ENCODE measurements around the gene PCDHB1. TPM values are rescaled to one million over a fixed set of nuclear protein-coding genes. Genes with fewer than 3 reads are reported as not detected.

PCDHB1 gene
- total and polyA plus RNA-seq, 2 of the 8 experiments (the other 6 are each of a cell fraction or from before 2014, with no cell fraction given) = 0.03 to 0.04 TPM

- Histone ChIP-seq H2AK5ac (ENCODE audit: low read depth, low read length) (no peak overlapping the region), H3K36me3 (ENCODE audit: control insufficient read depth in 2 of 4, insufficient read depth in 4 of 4, low read length in 3 of 4) (no peaks in the 10 kb centered on the region), H3K14ac (ENCODE audit: insufficient read length) (no peak overlapping the region), H3K4me1 (replicated peaks in 1 of 4; ENCODE audit: control insufficient read depth in 3 of 4, insufficient read depth in 4 of 4, low read length in 3 of 4) (peaks cover 0 to 9% (median 3%) of the 10 kb centered on the region in 4 experiments; a peak in 5 of 7 replicates), H3K4ac (replicated peaks; ENCODE audit: insufficient read length, low read depth, low read length) (no peak overlapping the region), H2BK15ac (ENCODE audit: low read length) (no peak overlapping the region), H2AFZ (ENCODE audit: low read length) (peak overlapping the region; percentile 89), H4K91ac (replicated peaks; ENCODE audit: insufficient read length, low read length) (no peak overlapping the region), H3K79me2 (ENCODE audit: control insufficient read depth in 1 of 2, insufficient read depth in 2 of 2, low read length in 2 of 2) (no peaks in the 10 kb centered on the region), H3K4me2 (ENCODE audit: insufficient read depth in 1 of 2, low read depth in 2 of 2, low read length in 2 of 2) (peak overlapping the region; percentile 82 to 93), H3K56ac (replicated peaks; ENCODE audit: insufficient read length, low read depth, low read length) (no peak overlapping the region), H3K23me2 (ENCODE audit: low read depth, low read length) (peaks cover 11% of the 10 kb centered on the region; the same call in 1 of the 2 replicates), H4K20me1 (replicated peaks in 1 of 2; ENCODE audit: control insufficient read depth in 1 of 2, insufficient read depth in 2 of 2, low read length in 2 of 2) (no peaks in the 10 kb centered on the region), H3K23ac (ENCODE audit: insufficient read length) (no peak overlapping the region), H2BK20ac (ENCODE audit: low read length) (no peak overlapping the region; the same call in 1 of the 2 replicates), H4K8ac (ENCODE audit: extremely low read depth, insufficient read depth, low read length) (no peak overlapping the region), H4K5ac (ENCODE audit: insufficient read length, low read depth, low read length) (no peak overlapping the region), H3K18ac (ENCODE audit: extremely low read depth, low read length) (no peak overlapping the region), H2BK12ac (ENCODE audit: low read depth, low read length) (no peak overlapping the region), H3K79me1 (ENCODE audit: low read depth, low read length) (no peaks in the 10 kb centered on the region), H2BK120ac (replicated peaks; ENCODE audit: low read depth, low read length) (no peak overlapping the region), H3K27me3 (replicated peaks in 1 of 4; ENCODE audit: control insufficient read depth in 3 of 4, extremely low read depth in 1 of 4, insufficient read depth in 3 of 4, low read length in 3 of 4) (peaks cover 0 to 14% (median 11%) of the 10 kb centered on the region in 4 experiments; a peak in 6 of 7 replicates), H3K27ac (ENCODE audit: low read depth, low read length) (no peak overlapping the region), H3K9me3 (ENCODE audit: insufficient read depth in 2 of 2, low read depth in 1 of 2, low read length in 1 of 2) (no peaks in the 10 kb centered on the region), H3K9ac (replicated peaks in 1 of 4; ENCODE audit: extremely low read depth in 1 of 4, low read depth in 3 of 4, low read length in 3 of 4) (no peak overlapping the region), H2BK5ac (ENCODE audit: low read depth, low read length) (no peak overlapping the region), H3K4me3 (ENCODE audit: extremely low read depth in 1 of 4, insufficient read depth in 2 of 4, low read depth in 3 of 4, low read length in 4 of 4) (peak overlapping the region; percentile 42 to 65 (median 60))
- CTCF ChIA-PET (ENCODE audit: partially characterized antibody) = interaction anchor here (0.6 to 5.6 kb wide), 18 partner anchors 9 to 264 kb away, joined by 3 to 36 read pairs (median 5); partner anchors contain the start of genes PCDHA11, PCDHA12, PCDHA13 and PCDHA2
- POLR2A ChIA-PET (ENCODE audit: partially characterized antibody) = interaction anchor here (0.9 to 3.2 kb wide), 5 partner anchors 11 to 190 kb away, joined by 4 to 11 read pairs (median 5); partner anchors contain the start of genes PCDHA11, PCDHAC1 and PCDHB2
- FAIRE-seq (no peak), DNase-seq (ENCODE audit: low read depth in 1 of 2, low spot score in 2 of 2) (peak in 1 of 2 experiments; percentile 76)
- WGBS, 2 experiments (ENCODE audit: extremely low coverage in 1 of 2, insufficient coverage in 1 of 2, insufficient read length in 1 of 2, insufficient replicate concordance in 2 of 2, low coverage in 1 of 2, low lambda C conversion rate in 2 of 2, missing lambda C conversion rate in 1 of 2) = 8% methylated on average over 19 of the region's 19 CpGs; no CpG with 5 or more reads in 1 of the 2 experiments
- TF ChIP-seq RBBP5 (IDR thresholded peaks at IDR 0.05; ENCODE audit: borderline replicate concordance, low read depth, low read length) = 0 out of 2 replicates have a peak, but pooled peaks have one; percentile 74
- TF ChIP-seq KDM4A (IDR thresholded peaks at IDR 0.05; ENCODE audit: low read depth, low read length, severe bottlenecking) = peak; percentile 59
- peak; percentile 89 for TF ChIP-seq ASH2L (IDR thresholded peaks at IDR 0.05; ENCODE audit: low read length)
- TF ChIP-seq SAP30 (IDR thresholded peaks at IDR 0.05; ENCODE audit: insufficient read depth, insufficient replicate concordance, low read length) = peak; percentile 13
- no peak for TF ChIP-seq USF2 (IDR thresholded peaks at IDR 0.05; ENCODE audit: low read length)
These were observed 320 bp downstream of the PCDHB1 start for GRCh38 chr5:141051521-141051866.

Measured in H1 (cell line).